GM21723 (cell line): ENCODE results near the gene IL17RD.

Source experiments
- ATAC-seq: cut with Tn5 transposase; IDR thresholded peaks from one replicate; pipeline ENCODE4 v1.9.1; 2021; ENCODE audit warnings: mild to moderate bottlenecking, moderate library complexity; ENCODE audit not compliant: unreplicated experiment

IL17RD gene

GRCh38 chr3:57132674-57133073, 32.5 kb downstream of the IL17RD start:
- no peak for ATAC-seq

GRCh38 chr3:57131210-57131588, 34.0 kb downstream of the IL17RD start:
- no peak for ATAC-seq

GRCh38 chr3:57130571-57131209, 34.5 kb downstream of the IL17RD start:
- ATAC-seq: no peak

- no peak for ATAC-seq
Measured at GRCh38 chr3:57128826-57129667, 36.1 kb downstream of the IL17RD start.

- no peak for ATAC-seq
Measured at GRCh38 chr3:57127891-57128518, 37.1 kb downstream of the IL17RD start.

GRCh38 chr3:57126244-57126643, 38.9 kb downstream of the IL17RD start:
- no peak for ATAC-seq

- no peak for ATAC-seq
Measured at GRCh38 chr3:57120451-57121174, 44.5 kb downstream of the IL17RD start.

GRCh38 chr3:57120040-57120439, 45.1 kb downstream of the IL17RD start:
- no peak for ATAC-seq

- no peak for ATAC-seq
Measured at GRCh38 chr3:57118254-57118653, 46.9 kb downstream of the IL17RD start.

GRCh38 chr3:57116501-57116900, 48.7 kb downstream of the IL17RD start:
- no peak for ATAC-seq

- no peak for ATAC-seq
Measured at GRCh38 chr3:57112206-57112605, 52.9 kb downstream of the IL17RD start.

GRCh38 chr3:57110798-57111197, 54.4 kb downstream of the IL17RD start:
- no peak for ATAC-seq

- ATAC-seq: no peak
Measured at GRCh38 chr3:57110214-57110613, 54.9 kb downstream of the IL17RD start.

GRCh38 chr3:57109437-57110199, 55.5 kb downstream of the IL17RD start:
- no peak for ATAC-seq

- no peak for ATAC-seq
Measured at GRCh38 chr3:57108684-57109083, 56.5 kb downstream of the IL17RD start.

- no peak for ATAC-seq
Measured at GRCh38 chr3:57105585-57105984, 59.6 kb downstream of the IL17RD start.

GRCh38 chr3:57100046-57100695, 65.0 kb downstream of the IL17RD start:
- no peak for ATAC-seq

GRCh38 chr3:57098418-57099310, 66.5 kb downstream of the IL17RD start:
- ATAC-seq: no peak

- ATAC-seq: no peak
Measured at GRCh38 chr3:57097536-57097935, 67.6 kb downstream of the IL17RD start.
